Osteocyte (in vitro differentiated cells): ENCODE data around the gene TAS2R60. TPM values are rescaled to one million over a fixed set of nuclear protein-coding genes. Genes with fewer than 3 reads are reported as not detected.

Experiments used
- DNase-seq: peaks from one replicate; pipeline ENCODE4 v3.0.0; 2021; ENCODE audit warnings: mixed read lengths; ENCODE audit not compliant: unreplicated experiment; ENCODE audit errors: extremely low spot score
- H3K27ac Mint-ChIP-seq: one replicate; pipeline ENCODE4 v1.8.0; 2021; ENCODE audit warnings: mild to moderate bottlenecking, mixed read lengths; ENCODE audit not compliant: unreplicated experiment
- H3K27me3 Mint-ChIP-seq: one replicate; pipeline ENCODE4 v1.8.0; 2021; ENCODE audit warnings: mixed read lengths; ENCODE audit not compliant: unreplicated experiment
- H3K36me3 Mint-ChIP-seq: one replicate; pipeline ENCODE4 v1.8.0; 2021; ENCODE audit warnings: mixed read lengths; ENCODE audit not compliant: unreplicated experiment
- H3K4me1 Mint-ChIP-seq: one replicate; pipeline ENCODE4 v1.8.0; 2021; ENCODE audit warnings: mixed read lengths; ENCODE audit not compliant: unreplicated experiment
- H3K4me3 Mint-ChIP-seq: one replicate; pipeline ENCODE4 v1.8.0; 2021; ENCODE audit warnings: mild to moderate bottlenecking, moderate library complexity, mixed read lengths; ENCODE audit not compliant: unreplicated experiment
- H3K9me3 Mint-ChIP-seq: one replicate; pipeline ENCODE4 v1.8.0; 2021; ENCODE audit warnings: mixed read lengths; ENCODE audit not compliant: unreplicated experiment
- total RNA-seq: library from RNA; stranded (reverse); gene quantifications from 2 replicates; pipeline ENCODE4 v1.2.1, GENCODE V29; 2021
- TF ChIP-seq, protein P1 (sequence below): fragments of 200-600 bp; sonication (generic); IDR thresholded peaks from 2 replicates; pipeline ENCODE4 v1.5.0; 2021; ENCODE audit warnings: antibody characterized with exemption, mild to moderate bottlenecking, moderate library complexity

Gene TAS2R60
- total RNA-seq, 1 donor from 2014 or later = not detected

DNA sequence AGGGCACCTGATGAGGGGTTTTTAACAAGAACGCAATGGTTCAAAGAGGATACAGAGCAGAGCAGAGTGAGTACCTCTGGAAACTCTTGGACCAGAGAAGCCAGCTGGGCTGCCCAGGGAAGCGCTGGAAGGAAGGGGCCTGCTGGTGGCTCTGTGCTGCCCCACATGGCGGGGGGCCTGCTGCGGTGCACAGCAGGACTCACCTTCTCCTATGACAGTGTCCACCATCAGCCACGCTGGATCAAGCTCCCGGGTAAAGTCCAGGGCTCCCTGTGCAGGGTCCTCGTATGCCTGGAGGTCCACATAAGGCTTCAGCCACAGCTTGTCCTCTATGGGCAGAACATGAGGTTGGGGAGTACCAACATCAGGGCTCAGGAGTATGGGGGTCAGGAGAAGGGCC is 47.1 kb upstream of the TAS2R60 start:
- H3K9me3 Mint-ChIP-seq = no peaks in the 10 kb centered on the region
- H3K27ac Mint-ChIP-seq = no peak overlapping the region
- TF ChIP-seq, protein P1, sequence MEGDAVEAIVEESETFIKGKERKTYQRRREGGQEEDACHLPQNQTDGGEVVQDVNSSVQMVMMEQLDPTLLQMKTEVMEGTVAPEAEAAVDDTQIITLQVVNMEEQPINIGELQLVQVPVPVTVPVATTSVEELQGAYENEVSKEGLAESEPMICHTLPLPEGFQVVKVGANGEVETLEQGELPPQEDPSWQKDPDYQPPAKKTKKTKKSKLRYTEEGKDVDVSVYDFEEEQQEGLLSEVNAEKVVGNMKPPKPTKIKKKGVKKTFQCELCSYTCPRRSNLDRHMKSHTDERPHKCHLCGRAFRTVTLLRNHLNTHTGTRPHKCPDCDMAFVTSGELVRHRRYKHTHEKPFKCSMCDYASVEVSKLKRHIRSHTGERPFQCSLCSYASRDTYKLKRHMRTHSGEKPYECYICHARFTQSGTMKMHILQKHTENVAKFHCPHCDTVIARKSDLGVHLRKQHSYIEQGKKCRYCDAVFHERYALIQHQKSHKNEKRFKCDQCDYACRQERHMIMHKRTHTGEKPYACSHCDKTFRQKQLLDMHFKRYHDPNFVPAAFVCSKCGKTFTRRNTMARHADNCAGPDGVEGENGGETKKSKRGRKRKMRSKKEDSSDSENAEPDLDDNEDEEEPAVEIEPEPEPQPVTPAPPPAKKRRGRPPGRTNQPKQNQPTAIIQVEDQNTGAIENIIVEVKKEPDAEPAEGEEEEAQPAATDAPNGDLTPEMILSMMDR = no peak
- peaks cover 6% of the 10 kb centered on the region for H3K27me3 Mint-ChIP-seq
- DNase-seq = no peak
- H3K4me1 Mint-ChIP-seq = peaks cover 17% of the 10 kb centered on the region
- H3K4me3 Mint-ChIP-seq = no peak overlapping the region
- peaks cover 7% of the 10 kb centered on the region for H3K36me3 Mint-ChIP-seq

DNA sequence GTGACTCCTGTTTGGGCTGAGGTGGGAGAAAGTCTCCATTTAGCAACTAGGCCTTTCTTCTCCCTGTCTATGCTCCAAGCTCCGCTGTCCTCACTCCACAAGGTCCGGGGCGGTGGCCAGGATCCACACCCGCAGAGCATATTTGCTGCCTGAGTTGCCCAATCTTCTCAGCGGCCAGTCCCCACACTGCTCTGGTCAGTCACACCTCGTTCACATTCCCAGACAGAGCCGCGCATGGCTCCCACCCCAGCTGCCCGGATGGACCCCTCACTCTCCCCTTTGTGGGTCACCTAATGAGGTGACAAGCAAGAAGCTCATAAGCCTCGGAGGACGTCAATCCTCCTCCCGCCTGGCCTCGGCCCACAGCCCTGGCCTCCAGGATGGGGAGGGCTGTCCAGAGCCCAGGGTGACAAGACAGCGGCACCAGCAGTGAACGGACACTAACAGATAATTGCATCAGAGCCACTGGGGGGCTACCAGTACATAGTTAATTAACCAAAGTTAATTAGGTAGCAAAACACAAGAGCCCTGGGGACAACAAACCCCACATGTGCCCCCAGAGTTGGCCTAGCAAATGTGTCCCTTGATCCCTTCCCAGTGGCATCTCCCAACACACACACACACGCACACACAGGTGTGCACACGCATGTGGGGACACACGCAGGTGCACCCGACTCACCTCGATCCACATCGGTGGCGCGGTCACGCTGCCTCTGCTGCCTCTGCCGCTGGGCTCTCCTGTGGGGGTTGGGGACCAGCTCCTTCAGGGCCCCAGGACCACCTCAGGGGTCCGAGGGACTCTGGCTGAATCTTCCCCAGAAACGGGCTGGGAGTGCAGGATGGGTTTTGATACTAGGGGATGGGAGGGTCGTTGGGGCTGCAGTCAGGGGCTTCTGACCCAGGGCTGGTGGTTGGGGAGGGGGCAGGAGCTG is 46.4 kb upstream of the TAS2R60 start:
- Mint-ChIP-seq H3K4me3 (no peak overlapping the region), H3K27me3 (peaks cover 13% of the 10 kb centered on the region), H3K36me3 (peaks cover 7% of the 10 kb centered on the region), H3K4me1 (peaks cover 11% of the 10 kb centered on the region), H3K27ac (no peak overlapping the region), H3K9me3 (no peaks in the 10 kb centered on the region)
- TF ChIP-seq, protein P1 = no peak
- no peak for DNase-seq

DNA sequence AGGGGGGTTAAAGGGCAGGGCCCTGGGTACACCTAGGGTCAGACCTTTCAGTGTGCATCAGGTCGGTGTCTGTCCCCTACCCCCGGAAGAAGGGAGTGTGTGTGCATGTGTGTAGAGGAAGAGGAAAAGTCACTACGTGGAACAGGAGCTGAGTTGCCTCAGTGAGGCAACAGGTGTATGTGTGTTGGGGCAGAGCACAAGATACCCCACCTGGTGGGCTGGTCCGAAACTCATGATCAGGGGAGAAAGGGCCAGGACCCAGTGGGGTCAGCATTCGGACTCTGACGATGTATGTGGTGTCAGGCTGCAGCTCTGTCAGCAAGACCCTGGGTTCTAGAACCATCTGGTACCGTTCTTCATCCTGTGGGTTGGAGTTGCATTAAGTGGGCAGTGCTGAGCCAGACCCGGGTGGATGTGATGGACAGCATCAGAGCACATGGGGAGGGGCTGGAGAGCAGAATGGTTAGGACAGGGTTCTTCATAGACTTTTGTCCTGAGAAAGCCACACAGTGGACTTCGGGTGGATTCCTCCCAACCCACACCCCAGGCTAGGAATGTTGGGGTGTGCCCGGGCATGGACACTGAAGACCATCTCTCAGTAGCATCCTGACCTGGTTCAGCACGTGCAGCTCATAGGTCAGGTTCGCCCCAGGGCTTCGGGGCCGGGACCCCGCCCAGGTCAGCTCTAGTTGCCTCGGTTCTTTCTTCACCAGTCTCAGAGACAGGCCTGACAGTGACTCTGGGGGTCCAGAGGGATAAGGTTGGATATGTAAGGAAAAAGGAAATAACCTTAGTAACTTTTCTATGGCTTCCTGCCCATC is 45.3 kb upstream of the TAS2R60 start:
- Mint-ChIP-seq H3K4me1 (peaks cover 2% of the 10 kb centered on the region), H3K27me3 (peaks cover 17% of the 10 kb centered on the region), H3K9me3 (no peaks in the 10 kb centered on the region), H3K4me3 (no peak overlapping the region), H3K27ac (no peak overlapping the region), H3K36me3 (peaks cover 2% of the 10 kb centered on the region)
- DNase-seq = no peak
- TF ChIP-seq, protein P1 = no peak

DNA sequence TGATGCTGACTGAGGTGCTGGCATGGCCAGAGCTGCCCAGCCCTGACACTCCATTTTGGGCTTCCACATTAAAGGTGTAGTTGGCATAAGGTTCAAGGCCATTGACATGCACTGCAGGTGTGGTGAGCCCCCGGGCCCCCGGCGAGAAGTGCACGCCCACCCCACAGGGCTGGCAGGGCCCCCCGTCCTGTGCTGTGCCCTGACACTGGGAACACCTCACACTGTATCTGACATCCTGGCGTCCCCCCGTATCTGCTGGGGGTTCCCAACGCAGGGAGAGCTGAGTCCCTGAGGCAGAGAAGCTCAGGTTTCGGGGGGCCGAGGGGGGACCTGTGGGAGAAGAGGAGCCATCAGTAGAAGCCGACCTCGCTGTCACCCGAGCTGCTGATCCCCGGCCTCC is 44.6 kb upstream of the TAS2R60 start:
- Mint-ChIP-seq H3K4me3 (no peak overlapping the region), H3K27ac (no peak overlapping the region), H3K27me3 (peaks cover 17% of the 10 kb centered on the region), H3K9me3 (no peaks in the 10 kb centered on the region), H3K36me3 (no peaks in the 10 kb centered on the region), H3K4me1 (no peaks in the 10 kb centered on the region)
- no peak for DNase-seq
- TF ChIP-seq, protein P1 = no peak

DNA sequence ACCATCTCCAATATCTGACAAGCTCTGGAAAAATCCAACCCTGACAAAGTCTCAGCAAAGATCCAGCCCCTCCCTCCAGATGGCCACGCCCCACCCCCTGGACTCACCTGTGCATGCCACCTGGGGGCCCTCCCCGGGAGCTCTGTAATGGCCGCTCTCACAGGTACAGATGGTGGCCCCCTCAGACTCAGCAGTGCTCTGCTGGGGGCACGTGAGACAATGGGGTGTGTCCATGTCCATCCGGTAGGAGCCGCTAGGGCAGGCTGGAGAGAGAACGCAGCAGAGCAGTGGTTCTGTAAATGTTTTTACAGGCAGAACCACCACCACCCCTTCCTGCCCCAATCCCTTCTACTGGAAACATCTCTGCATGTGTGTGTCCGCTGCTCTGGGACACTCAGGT is 44.1 kb upstream of the TAS2R60 start:
- Mint-ChIP-seq H3K27me3 (peaks cover 17% of the 10 kb centered on the region), H3K4me3 (no peak overlapping the region), H3K4me1 (no peaks in the 10 kb centered on the region), H3K9me3 (no peaks in the 10 kb centered on the region), H3K27ac (no peak overlapping the region), H3K36me3 (no peaks in the 10 kb centered on the region)
- TF ChIP-seq, protein P1 = no peak
- DNase-seq = no peak
